GM23338 (cell line): ENCODE data around the gene POC1B. TPM values are rescaled to one million over a fixed set of nuclear protein-coding genes. Genes with fewer than 3 reads are reported as not detected.

Experiments
- ATAC-seq: fragments of 200-7000 bp; cut with Tn5 transposase; 3 replicates; pipeline ENCODE4 v1.9.1; 2020
- DNase-seq: peaks from one replicate; pipeline ENCODE4 v3.0.0-alpha.2; 2015; ENCODE audit warnings: low spot score
- H2AFZ ChIP-seq: fragments of 200-600 bp; sonication (generic); 2 replicates; pipeline ENCODE4 v1.8.0; 2016; ENCODE audit warnings: antibody characterized with exemption, mild to moderate bottlenecking, moderate library complexity
- H3F3A ChIP-seq: fragments of 200-600 bp; sonication (generic); replicated peaks from 2 replicates; pipeline ENCODE4 v1.8.0; 2017; ENCODE audit warnings: antibody characterized with exemption, mixed run types, low read depth
- H3K27ac ChIP-seq: fragments of 200-600 bp; sonication (generic); 2 replicates; pipeline ENCODE4 v1.6.1; 2016; ENCODE audit warnings: low read depth
- H3K27me3 ChIP-seq: fragments of 200-600 bp; sonication (generic); 2 replicates; pipeline ENCODE4 v1.8.0; 2016; ENCODE audit warnings: mild to moderate bottlenecking, mixed run types, moderate library complexity; ENCODE audit not compliant: insufficient read depth
- H3K36me3 ChIP-seq: fragments of 200-600 bp; sonication (generic); 2 replicates; pipeline ENCODE4 v1.8.0; 2016; ENCODE audit warnings: mild to moderate bottlenecking; ENCODE audit not compliant: insufficient read depth
- H3K4me1 ChIP-seq: fragments of 200-600 bp; sonication (generic); 2 replicates; pipeline ENCODE4 v1.8.0; 2016; ENCODE audit warnings: mild to moderate bottlenecking, moderate library complexity; ENCODE audit not compliant: insufficient read depth
- H3K4me2 ChIP-seq: fragments of 200-600 bp; sonication (generic); 2 replicates; pipeline ENCODE4 v1.7.1; 2017; ENCODE audit warnings: mixed run types
- H3K4me3 ChIP-seq: fragments of 200-600 bp; sonication (generic); 2 replicates; pipeline ENCODE4 v1.6.1; 2016; ENCODE audit warnings: mixed run types
- H3K79me2 ChIP-seq: fragments of 200-600 bp; sonication (generic); replicated peaks from 2 replicates; pipeline ENCODE4 v1.8.0; 2017; ENCODE audit warnings: mild to moderate bottlenecking; ENCODE audit not compliant: insufficient read depth
- H3K9me2 ChIP-seq: fragments of 200-600 bp; sonication (generic); 2 replicates; pipeline ENCODE4 v1.8.0; 2017; ENCODE audit not compliant: insufficient read depth
- H4K20me1 ChIP-seq: fragments of 200-600 bp; sonication (generic); replicated peaks from 2 replicates; pipeline ENCODE4 v1.8.0; 2017; ENCODE audit warnings: mild to moderate bottlenecking; ENCODE audit not compliant: insufficient read depth
- H3K27ac Mint-ChIP-seq: 2 replicates; pipeline ENCODE4 v1.8.0; 2020; ENCODE audit warnings: inconsistent platforms, mild to moderate bottlenecking, moderate library complexity, mixed read lengths
- H3K27me3 Mint-ChIP-seq: 3 replicates; pipeline ENCODE4 v1.8.0; 2022; ENCODE audit warnings: low read depth, mild to moderate bottlenecking, moderate library complexity, mixed read lengths, inconsistent platforms; ENCODE audit not compliant: insufficient read depth, poor library complexity
- H3K36me3 Mint-ChIP-seq: 3 replicates; pipeline ENCODE4 v1.8.0; 2021; ENCODE audit warnings: low read depth, mild to moderate bottlenecking, inconsistent platforms, moderate library complexity, mixed read lengths
- H3K4me1 Mint-ChIP-seq: 3 replicates; pipeline ENCODE4 v1.8.0; 2020; ENCODE audit warnings: mild to moderate bottlenecking, inconsistent platforms, mixed read lengths
- H3K4me3 Mint-ChIP-seq: 3 replicates; pipeline ENCODE4 v1.8.0; 2021; ENCODE audit warnings: moderate library complexity, mild to moderate bottlenecking, inconsistent platforms, mixed read lengths
- H3K9me3 Mint-ChIP-seq: 3 replicates; pipeline ENCODE4 v1.8.0; 2020; ENCODE audit warnings: moderate library complexity, mild to moderate bottlenecking, inconsistent platforms, mixed read lengths
- CREB1 ChIP-seq: fragments of 250-450 bp; sonication (Bioruptor Pico); IDR thresholded peaks from 2 replicates; pipeline ENCODE4 v1.5.0; 2020; ENCODE audit warnings: low read depth, mild to moderate bottlenecking, moderate library complexity
- EZH2 ChIP-seq: fragments of 200-600 bp; sonication (generic); IDR thresholded peaks from one replicate; pipeline ENCODE4 v1.8.0; 2017; ENCODE audit warnings: antibody characterized with exemption, mild to moderate bottlenecking, low read depth; ENCODE audit not compliant: unreplicated experiment
- EZH2phosphoT487 ChIP-seq: fragments of 200-600 bp; sonication (generic); IDR thresholded peaks from one replicate; pipeline ENCODE4 v1.8.1; 2018; ENCODE audit warnings: antibody characterized with exemption; ENCODE audit not compliant: unreplicated experiment
- JUNB ChIP-seq: IDR thresholded peaks from one replicate; pipeline ENCODE4 v1.6.1; 2016; ENCODE audit warnings: antibody characterized with exemption; ENCODE audit not compliant: unreplicated experiment
- NANOG ChIP-seq: IDR thresholded peaks from 2 replicates; pipeline ENCODE4 v1.6.1; 2016; ENCODE audit warnings: antibody characterized with exemption, borderline replicate concordance
- POLR2AphosphoS5 ChIP-seq: IDR thresholded peaks from 2 replicates; pipeline ENCODE4 v1.6.1; 2016; ENCODE audit warnings: antibody characterized with exemption, low read depth
- STAT1 ChIP-seq: IDR thresholded peaks from one replicate; pipeline ENCODE4 v1.6.1; 2016; ENCODE audit warnings: antibody characterized with exemption; ENCODE audit not compliant: unreplicated experiment
- ZNF114 ChIP-seq: fragments of 250-450 bp; sonication (Bioruptor Pico); IDR thresholded peaks from 2 replicates; pipeline ENCODE4 v1.5.0; 2020; ENCODE audit warnings: mild to moderate bottlenecking, moderate library complexity
- ZNF331 ChIP-seq: fragments of 250-450 bp; sonication (Bioruptor Pico); IDR thresholded peaks from 2 replicates; pipeline ENCODE4 v1.5.0; 2020; ENCODE audit warnings: low read depth, mild to moderate bottlenecking, moderate library complexity
- polyA plus RNA-seq: library from polyadenylated mRNA; unstranded; fragments of >200 nt; fragmentation: Nextera tagmentation; extraction: Ambion mirVana; gene quantifications from 2 replicates; pipeline ENCODE4 v1.2.1, GENCODE V29; 2016
- total RNA-seq: library from RNA; depleted of rRNA; stranded (reverse); fragments of >200 nt; shearing (Covaris generic); gene quantifications from 2 replicates; pipeline ENCODE4 v1.2.3, GENCODE V29; 2014

Gene POC1B
- total and polyA plus RNA-seq, 2 experiments from 2014 or later: 11.8 to 17.5 TPM

GRCh38 chr12:89501793-89502192 is 24.1 kb downstream of the POC1B start:
- no peak for ATAC-seq
- Histone ChIP-seq H3K27me3 (no peaks in the 10 kb centered on the region), H3K9me2 (no peaks in the 10 kb centered on the region), H3K4me3 (no peak overlapping the region), H3K79me2 (no peaks in the 10 kb centered on the region), H3K4me1 (peaks cover 4% of the 10 kb centered on the region; the same call in 1 of the 2 replicates), H4K20me1 (no peaks in the 10 kb centered on the region), H2AFZ (no peak overlapping the region), H3K36me3 (no peaks in the 10 kb centered on the region), H3K27ac (no peak overlapping the region), H3K4me2 (no peak overlapping the region), H3F3A (no peaks in the 10 kb centered on the region)
- Mint-ChIP-seq H3K4me1 (peaks cover 9% of the 10 kb centered on the region), H3K27ac (no peak overlapping the region), H3K9me3 (no peaks in the 10 kb centered on the region; the same call in 2 of the 3 replicates), H3K4me3 (no peak overlapping the region), H3K36me3 (no peaks in the 10 kb centered on the region; the same call in 2 of the 3 replicates), H3K27me3 (no peaks in the 10 kb centered on the region)
- TF ChIP-seq EZH2phosphoT487: no peak
- TF ChIP-seq JUNB: no peak
- TF ChIP-seq STAT1: no peak
- no peak for TF ChIP-seq ZNF114 (CRISPR knock-in tag)
- TF ChIP-seq CREB1 (CRISPR knock-in tag): no peak
- TF ChIP-seq EZH2: no peak
- DNase-seq: no peak

GRCh38 chr12:89499857-89500256 is 26.0 kb downstream of the POC1B start:
- TF ChIP-seq EZH2phosphoT487 (no peak), POLR2AphosphoS5 (no peak)
- Histone ChIP-seq H3K27me3 (no peaks in the 10 kb centered on the region), H3K4me3 (no peak overlapping the region), H4K20me1 (no peaks in the 10 kb centered on the region), H3K36me3 (no peaks in the 10 kb centered on the region), H3K4me1 (peaks cover 4% of the 10 kb centered on the region; the same call in 1 of the 2 replicates), H3K79me2 (no peaks in the 10 kb centered on the region), H3K9me2 (no peaks in the 10 kb centered on the region), H3F3A (no peaks in the 10 kb centered on the region), H3K4me2 (no peak overlapping the region), H2AFZ (no peak overlapping the region), H3K27ac (no peak overlapping the region)
- peaks cover 9% of the 10 kb centered on the region for H3K4me1 Mint-ChIP-seq
- no peak overlapping the region for H3K4me3 Mint-ChIP-seq
- ATAC-seq (no peak), DNase-seq (no peak)
- peaks cover 4% of the 10 kb centered on the region; the same call in 2 of the 3 replicates for H3K36me3 Mint-ChIP-seq
- H3K27ac Mint-ChIP-seq: no peak overlapping the region
- no peaks in the 10 kb centered on the region; the same call in 1 of the 3 replicates for H3K9me3 Mint-ChIP-seq
- H3K27me3 Mint-ChIP-seq: no peaks in the 10 kb centered on the region

DNA sequence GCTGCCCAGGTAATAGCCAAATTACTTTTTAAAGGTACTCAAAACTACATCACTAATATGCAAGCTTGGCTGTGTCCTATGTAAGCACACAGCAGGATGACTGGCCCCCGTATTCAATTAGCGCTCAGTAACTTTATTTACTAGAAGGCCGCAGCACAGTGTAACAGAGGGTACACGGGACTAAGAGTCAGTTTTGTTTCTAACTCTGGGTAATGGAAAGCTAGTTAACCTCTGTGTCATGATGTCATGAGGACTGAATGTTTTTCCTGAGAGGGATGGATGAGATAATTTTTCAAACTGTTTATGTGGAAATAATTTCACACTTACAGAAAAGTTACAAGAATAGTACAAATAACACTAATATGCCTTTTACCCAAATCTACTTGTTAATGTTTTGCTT is 28.4 kb downstream of the POC1B start:
- Histone ChIP-seq H3F3A (no peaks in the 10 kb centered on the region), H3K79me2 (no peaks in the 10 kb centered on the region), H3K9me2 (no peaks in the 10 kb centered on the region), H4K20me1 (no peaks in the 10 kb centered on the region), H3K36me3 (no peaks in the 10 kb centered on the region), H2AFZ (no peak overlapping the region), H3K4me2 (no peak overlapping the region), H3K27ac (no peak overlapping the region), H3K27me3 (no peaks in the 10 kb centered on the region), H3K4me3 (no peak overlapping the region), H3K4me1 (peaks cover 4% of the 10 kb centered on the region; the same call in 1 of the 2 replicates)
- H3K4me1 Mint-ChIP-seq: peaks cover 9% of the 10 kb centered on the region
- H3K4me3 Mint-ChIP-seq: no peak overlapping the region
- peak; percentile 45; the same call in 2 of the 3 replicates for ATAC-seq
- no peak for DNase-seq
- H3K27me3 Mint-ChIP-seq: no peaks in the 10 kb centered on the region
- H3K27ac Mint-ChIP-seq: no peak overlapping the region
- no peak for TF ChIP-seq CREB1 (CRISPR knock-in tag)
- TF ChIP-seq ZNF331: no peak
- no peak for TF ChIP-seq NANOG
- TF ChIP-seq POLR2AphosphoS5: no peak
- no peak for TF ChIP-seq ZNF114 (CRISPR knock-in tag)
- no peaks in the 10 kb centered on the region; the same call in 1 of the 3 replicates for H3K9me3 Mint-ChIP-seq
- H3K36me3 Mint-ChIP-seq: peaks cover 4% of the 10 kb centered on the region; the same call in 2 of the 3 replicates
